Activated CD4-positive, CD25-positive, alpha-beta regulatory T cell treated with anti-CD3 and anti-CD28 coated beads, Interleukin-2, amount 50 U/mL, for 16 hours (primary cell): ENCODE measurements around the gene COMMD10.

Experiments
- DNase-seq: peaks from one replicate; pipeline ENCODE4 v3.0.0-alpha.2; 2020; ENCODE audit warnings: low read depth, low spot score

COMMD10 gene

GRCh38 chr5:116216246-116216645 lies 131.4 kb downstream of the COMMD10 start:
- no peak for DNase-seq

DNA sequence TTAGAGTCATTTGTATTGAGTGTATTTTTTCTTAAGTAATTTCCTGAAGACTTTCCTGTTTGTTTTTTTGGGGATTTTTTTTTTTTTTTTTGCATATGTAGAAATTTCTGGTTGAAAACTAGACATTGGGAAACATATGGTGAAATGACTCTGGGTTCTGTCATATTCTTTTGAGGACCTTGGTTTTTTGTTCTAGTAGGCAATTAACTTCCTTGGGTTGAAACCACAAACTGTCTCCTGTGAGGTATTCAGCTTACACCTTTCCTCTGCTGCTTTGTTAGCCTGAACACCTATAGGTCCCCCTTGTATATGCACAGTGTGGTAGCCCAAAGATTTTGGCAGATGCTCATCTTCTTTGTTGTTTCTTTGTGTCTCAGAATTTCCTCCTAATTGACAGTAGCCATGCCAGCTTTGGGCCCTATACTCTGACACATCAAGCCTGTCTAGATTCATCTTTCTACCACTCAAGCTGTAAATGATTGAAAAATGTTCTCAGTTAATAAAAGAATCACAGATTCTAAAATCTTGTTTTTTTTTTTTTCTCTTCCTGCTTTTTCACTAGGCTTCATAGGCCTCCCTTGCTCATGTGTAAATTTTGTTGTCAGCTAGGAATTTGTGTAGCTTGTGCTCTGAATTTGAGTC lies 140.6 kb downstream of the COMMD10 start:
- DNase-seq: no peak

DNA sequence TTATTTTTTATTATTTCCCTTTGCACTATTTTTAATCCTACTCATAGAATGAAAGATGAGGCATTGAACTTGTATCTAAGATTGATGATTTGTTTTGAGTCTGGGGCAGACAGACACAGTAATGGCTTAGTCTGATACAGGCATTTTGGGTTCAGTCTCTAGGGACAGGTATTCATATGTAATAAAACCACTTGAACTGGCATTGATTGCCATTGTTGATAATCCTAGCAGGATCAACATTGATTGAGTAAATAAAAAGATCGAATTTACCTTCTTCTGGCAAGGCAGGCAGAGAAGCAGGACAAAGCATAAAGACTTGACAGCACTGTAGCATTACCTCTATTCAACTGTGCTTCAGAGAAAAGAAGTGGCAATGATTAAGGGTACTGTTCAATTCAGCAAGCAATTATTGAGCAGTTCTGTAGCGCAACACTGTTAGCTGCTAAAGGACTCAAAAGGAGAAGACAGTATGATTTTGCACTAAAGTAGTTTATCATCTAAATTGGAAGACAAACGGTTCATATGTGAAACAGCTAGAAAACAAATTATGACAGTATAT lies 144.4 kb downstream of the COMMD10 start:
- no peak for DNase-seq

GRCh38 chr5:116231288-116231687 lies 146.5 kb downstream of the COMMD10 start:
- no peak for DNase-seq

DNA sequence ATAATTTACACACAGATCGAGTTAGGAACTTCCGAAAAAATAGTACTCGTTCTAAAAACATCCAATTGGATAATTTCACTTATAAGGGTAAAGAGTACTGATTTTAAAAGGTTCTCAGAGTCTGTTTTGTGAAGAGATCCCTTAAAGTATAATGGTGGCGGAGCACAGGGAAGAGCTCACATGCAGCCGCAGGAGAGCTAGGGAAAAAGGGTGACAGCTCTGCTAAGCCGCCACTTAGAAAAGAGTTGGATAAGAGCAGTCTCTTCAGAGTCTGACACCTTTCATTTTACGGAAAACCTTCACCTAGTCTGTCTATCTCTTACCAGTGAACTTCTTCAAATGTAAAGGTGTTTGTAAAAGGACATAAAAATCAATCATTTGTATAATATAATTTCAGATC lies 149.9 kb downstream of the COMMD10 start:
- no peak for DNase-seq

GRCh38 chr5:116237917-116238500 lies 153.2 kb downstream of the COMMD10 start:
- no peak for DNase-seq

GRCh38 chr5:116242343-116242742 lies 157.5 kb downstream of the COMMD10 start:
- DNase-seq: no peak

GRCh38 chr5:116248432-116248831 lies 163.6 kb downstream of the COMMD10 start:
- no peak for DNase-seq

DNA sequence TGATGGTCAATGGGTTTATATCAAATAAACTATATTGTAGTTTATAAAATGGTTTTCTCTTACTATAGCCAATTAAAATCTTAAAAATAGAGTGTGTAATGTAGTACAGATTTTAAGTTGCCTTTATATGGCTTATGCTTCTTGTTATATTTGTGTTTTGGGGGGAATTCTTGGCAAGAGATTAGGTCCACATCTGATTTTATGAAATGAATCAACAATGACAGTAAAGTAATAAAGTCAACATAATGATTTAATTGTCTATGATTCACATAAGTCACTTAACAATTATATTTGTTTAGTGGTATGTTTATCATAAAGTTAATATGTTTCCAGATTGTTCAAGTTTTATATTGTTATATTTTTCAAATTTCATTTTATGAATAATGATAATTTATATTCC lies 164.8 kb downstream of the COMMD10 start:
- DNase-seq: no peak

- no peak for DNase-seq
Measured at GRCh38 chr5:116256717-116257116, 171.9 kb downstream of the COMMD10 start.

DNA sequence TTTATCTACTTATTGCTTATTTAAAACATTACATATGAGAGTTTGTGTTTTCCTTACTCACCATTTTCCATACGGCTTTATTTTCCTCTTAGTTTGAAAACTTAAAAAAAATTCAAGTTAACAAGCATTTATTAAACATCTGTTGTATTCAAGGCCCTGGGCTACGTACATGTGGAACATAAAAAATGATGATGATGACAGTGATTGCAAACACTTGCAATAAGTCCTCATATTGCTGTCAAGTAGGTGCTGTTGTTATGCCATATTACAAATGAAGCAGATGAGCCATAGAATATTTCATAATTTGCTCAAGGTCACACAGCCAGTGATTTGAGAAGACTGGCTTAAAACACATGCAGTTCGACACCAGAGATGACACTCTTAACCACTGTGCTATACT lies 180.6 kb downstream of the COMMD10 start:
- DNase-seq: no peak

DNA sequence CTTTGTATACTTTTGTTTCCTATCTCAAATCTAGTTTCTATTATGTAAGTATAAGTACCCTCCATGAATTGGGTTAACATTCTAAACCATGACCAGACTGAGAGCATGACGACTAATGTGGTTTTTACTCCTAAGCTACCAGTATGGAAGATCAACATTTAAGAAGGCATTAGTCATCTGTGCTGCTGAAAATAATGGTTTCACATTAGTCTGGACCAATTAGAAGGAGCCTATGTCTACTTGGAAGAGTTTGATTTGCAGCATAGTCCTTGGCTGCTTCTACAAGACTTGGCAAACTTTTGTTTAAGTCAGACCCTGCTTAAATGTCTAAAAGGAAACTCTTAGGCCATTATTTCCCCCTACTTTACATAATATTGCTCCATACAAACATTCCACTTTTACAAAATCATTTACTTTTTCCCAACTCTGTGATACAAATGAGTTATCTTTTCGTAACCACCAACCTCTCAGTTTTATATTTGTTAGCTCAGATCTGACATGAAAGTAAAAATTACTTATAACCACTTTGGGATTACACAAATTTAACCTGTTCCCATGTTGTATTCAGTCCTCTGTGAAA lies 186.7 kb downstream of the COMMD10 start:
- no peak for DNase-seq

DNA sequence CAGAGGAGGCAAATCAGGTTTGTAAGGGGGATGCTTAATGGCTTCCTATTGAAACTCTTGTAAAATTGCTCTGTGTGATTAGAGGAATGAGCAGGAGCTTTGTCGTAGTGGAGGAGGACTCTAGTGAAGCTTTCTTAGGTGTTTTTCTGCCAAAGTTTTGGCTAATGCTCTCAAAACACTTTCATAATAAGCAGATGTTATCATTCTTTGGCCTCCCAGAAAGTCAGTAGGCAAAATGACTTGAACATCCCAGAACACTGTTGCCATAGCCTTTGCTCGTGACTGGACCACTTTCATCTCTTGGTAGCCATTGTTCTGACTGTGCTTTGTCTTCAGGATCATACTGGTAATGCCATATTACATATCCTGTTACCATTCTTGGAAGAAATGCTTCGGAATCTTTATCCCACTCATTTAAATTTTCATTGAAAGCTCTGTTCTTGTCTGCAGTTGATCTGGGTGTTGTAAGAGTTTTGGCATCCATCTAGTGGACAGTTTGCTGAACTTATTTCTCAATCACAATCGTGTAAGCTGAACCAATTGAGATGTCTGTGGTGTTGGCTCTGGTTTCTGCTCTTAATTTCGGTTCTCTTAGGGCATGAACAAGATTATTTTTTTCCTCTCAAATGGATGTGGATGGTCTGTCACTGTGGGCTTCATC lies 187.6 kb downstream of the COMMD10 start:
- DNase-seq: no peak

- no peak for DNase-seq
Measured at GRCh38 chr5:116273448-116274242, 188.8 kb downstream of the COMMD10 start.

GRCh38 chr5:116274251-116274650 lies 189.4 kb downstream of the COMMD10 start:
- no peak for DNase-seq

DNA sequence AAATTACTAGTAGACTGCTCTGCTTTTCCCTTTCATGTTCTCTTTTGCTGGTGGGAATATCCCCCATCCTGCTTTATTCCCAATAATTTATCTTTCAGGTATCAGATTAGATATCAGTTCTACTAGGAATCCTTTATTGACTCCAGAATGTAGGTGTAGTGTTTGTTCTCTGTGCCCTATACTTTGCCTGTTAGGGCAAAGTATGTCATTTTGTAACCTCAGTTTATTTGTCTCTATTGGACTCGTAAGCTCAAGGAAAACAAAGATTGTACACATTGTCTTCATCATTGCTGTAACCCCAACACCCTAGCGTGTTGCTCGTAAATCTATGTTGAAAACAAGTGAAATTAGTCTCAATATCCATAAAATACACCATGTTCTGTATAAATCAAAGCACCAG lies 190.5 kb downstream of the COMMD10 start:
- no peak for DNase-seq

- no peak for DNase-seq
Measured at GRCh38 chr5:116276952-116277351, 192.1 kb downstream of the COMMD10 start.

- DNase-seq: no peak
Measured at GRCh38 chr5:116280149-116280803, 195.5 kb downstream of the COMMD10 start.

DNA sequence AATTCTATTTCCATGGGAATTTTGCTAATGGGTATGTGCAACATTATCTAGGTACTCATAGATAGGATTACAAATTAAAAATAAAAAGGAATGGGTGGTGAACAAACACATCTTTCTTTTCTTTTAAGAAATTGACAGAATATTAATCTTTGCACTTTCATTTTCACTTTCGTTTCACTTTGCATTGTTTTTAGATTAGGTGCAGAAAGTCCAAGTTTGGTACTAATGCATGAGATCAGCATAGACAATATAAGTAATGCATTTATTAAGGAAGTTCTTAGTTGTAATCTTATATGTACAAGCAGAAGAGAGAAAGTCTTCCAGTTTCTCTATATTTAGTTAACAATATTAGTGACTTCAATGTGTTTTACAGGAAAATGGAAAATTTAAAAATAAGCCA lies 196.5 kb downstream of the COMMD10 start:
- DNase-seq: no peak

GRCh38 chr5:116288524-116288923 lies 203.7 kb downstream of the COMMD10 start:
- DNase-seq: no peak

- DNase-seq: no peak
Measured at GRCh38 chr5:116289276-116289675, 204.5 kb downstream of the COMMD10 start.
